HG02970 (cell line): Measurements from ENCODE around the gene SH2B2.

Experiments used
- ATAC-seq: cut with Tn5 transposase; IDR thresholded peaks from one replicate; pipeline ENCODE4 v1.9.1; 2021; ENCODE audit warnings: mild to moderate bottlenecking, moderate library complexity, moderate number of reproducible peaks; ENCODE audit not compliant: unreplicated experiment, low FRiP score

Gene SH2B2

DNA sequence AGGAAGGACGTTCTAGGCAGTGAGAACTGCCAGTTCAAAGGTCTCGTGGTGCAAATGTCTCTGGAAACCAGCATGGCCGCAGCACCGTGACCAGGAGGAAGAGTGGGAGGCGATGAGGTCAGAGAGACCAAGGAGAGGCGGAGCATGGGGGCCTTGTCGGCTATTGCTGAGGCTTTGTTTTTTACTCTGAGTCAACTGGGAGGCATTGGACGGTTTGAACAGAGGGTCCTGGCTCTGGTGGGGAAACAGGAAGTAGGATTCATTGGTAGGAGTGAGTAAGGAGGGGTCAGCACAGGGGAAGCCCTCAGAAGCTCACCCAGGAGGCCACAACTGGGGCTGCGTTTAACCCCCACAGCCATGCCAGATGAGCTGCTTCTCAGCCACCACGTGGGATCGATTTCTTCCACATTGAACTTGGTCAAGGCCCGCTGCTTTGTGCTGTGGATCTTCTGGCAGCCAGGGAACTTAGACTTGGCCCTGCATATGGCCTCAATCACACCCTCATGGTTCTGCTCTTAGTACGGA lies 22.2 kb upstream of the SH2B2 start:
- no peak for ATAC-seq

DNA sequence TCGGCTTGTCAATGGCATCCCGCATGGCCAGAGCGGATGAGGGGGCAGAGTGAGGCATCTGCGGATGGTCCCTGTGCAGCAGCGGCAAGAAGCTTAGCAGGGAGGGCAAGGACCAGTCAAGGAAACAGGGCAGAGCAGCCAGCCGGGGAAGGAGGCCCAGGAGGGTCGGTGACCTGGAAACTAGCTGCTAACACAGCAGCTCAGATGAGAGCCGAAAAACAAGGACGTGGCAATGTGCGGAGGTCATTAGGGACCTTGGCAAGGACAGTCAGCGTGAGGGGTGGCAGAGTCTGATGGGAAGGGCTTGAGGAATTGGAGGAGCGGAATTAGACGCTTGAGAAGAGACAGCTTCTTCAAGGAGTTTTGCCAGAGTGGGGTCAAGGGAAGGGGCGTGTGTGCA lies 20.1 kb upstream of the SH2B2 start:
- no peak for ATAC-seq

DNA sequence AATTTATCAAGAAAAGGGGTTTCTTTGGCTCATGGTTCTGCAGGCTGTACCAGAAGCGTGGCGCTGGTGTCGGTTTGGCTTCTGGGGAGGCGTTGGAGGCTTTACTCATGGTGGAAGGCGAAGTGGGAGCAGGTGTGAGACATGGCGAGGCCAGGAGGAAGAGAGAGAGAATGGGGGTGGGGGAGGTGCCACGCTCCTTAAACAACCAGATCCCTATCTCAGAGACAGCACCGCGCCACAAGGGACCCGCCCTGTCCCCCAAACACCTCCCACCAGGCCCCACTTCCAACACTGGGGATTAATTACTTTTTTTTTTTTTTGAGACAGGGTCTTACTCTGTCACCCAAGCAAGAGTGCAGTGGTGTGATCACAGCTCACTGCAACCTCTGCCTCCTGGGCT lies 18.0 kb upstream of the SH2B2 start:
- ATAC-seq, result no peak

DNA sequence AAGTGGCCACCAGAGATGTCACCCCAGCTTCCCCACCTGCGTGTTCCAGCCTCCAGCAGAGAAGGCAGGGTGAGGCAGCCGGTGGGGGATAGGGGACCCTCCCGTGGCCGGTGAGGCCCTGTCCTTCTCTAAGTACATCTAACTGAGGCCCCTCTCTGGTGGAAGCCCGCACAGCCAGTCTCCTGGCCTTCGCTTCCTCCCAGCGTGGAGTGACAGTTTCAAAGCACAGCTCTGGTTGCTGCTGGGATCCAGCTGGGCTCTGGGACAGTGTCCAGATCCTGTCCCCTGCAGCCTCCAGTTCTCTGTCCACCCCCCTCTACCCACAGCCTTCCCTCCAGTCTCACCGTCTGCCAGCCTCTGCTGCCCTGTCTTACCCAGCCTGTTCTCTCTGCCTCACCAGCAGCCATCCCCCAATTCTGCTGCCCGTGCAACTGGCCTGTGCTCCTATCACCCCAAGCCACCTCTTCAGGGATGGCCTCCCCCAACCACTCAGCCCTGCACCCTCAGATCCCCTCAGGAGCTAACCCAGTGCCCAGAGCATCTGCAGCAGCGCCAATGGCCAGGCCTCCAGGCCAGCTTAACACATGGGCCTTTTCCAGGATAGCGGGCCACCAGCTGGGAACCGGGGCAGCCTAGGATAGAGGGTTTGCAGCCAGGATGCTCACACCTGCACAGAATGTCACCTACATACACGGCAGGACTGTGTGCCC lies 16.3 kb upstream of the SH2B2 start:
- ATAC-seq, result no peak

DNA sequence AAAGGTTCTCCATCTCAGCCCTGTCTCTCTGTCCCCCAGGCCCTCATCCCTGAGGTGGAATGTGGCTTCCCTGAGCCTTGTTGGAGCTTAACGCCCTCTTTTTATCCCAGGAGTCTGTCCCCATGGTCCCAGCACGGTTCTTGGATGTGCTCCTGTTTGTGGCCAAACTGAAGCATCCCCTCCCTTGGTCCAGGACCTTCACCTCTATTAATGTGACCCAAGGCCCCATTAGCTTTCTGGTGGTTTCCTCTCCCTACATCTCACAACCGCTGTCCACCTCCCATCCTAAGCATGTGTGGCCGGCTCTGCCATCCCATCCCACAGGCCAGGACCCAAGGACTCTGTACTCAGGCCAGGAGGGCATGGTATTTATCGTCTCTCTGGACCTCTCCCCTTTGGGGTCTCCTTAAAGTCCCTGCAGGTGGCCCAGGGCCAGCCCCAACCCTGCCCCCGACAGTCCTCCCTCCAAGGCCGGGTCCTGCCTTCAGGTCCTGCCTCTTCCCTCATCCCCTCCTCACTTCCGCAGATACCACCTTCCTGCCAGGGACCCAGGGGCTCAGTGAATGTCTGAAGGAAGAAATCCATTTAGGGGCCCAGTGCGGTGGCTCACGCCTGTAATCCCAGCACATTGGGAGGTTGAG lies 15.4 kb upstream of the SH2B2 start:
- no peak for ATAC-seq

DNA sequence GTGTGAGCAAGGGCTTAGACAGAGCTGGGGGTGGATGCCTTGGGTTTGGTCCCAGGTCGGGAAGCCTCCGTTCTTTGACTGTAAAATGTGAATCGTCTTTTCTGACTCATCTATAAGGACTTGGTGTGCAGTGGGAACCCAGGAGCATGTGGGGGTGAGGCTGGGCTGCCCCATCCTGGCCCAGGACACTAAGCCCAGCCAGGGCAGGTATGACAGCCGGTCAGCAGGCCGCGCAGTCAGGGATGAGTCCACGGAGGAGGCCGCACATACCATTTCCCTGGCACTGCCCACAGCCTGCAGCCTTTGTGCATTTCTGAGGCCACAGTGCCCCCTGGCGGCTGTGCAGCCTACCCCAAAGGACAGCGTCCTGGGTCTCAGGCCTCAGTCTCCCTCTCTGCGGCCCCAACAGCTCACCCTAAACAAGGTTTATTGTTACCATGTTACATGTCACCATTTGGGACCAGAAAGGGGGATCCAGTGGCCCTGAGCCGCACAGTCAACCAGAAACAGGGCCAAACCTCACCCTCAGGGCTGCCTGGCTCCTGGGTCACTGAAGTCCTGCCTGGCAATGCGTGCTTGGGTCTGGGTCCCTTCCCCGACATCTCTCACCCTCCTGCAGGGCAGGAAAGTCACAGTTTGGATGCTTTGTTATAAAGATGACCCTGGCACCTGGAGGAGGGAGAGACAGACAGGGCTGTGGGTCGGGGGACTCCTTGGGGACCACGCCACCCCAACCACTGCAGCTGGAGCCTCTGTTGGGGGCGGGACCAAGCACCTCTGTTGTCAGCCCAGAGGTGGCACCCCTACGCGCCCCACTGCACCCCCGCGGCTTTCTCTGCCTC lies 14.4 kb upstream of the SH2B2 start:
- no peak for ATAC-seq

DNA sequence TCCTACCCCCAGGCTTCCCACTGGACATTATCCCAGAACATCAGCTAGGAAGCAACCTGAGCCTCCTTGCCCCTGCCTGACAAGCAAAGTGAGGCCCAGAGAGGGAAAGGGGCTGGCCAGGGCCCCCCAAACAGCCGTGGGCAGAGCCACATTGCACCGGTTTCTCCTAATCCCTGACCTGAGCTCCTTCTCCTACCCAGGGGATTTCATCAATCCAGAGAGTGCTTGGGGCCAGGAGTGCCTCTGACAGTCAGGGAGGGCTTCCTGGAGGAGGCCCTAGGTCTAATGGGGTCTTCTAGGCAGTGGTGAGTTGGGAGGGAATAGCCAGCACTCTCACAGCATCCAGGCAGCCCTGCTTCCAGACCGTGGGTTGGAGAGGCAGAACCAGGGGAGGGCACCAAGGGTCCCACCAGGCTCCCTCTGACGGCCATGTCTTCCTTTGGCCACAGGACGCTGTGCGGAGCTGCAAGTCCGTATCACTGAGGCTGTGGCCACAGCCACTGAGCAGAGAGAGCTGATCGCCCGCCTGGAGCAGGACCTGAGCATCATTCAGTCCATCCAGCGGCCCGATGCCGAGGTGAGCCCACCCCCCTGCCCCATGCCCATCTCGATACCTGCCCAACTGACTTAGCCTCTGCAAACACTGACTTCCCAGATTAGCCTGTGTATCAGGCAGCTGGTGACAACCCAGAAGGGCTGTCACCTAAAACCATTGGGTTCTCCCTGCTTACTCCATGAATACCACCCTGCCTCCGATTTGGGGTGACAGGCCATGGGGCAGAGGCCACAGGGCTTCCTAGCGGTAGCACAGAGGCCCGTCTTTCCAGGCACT lies 13.5 kb upstream of the SH2B2 start:
- ATAC-seq, result no peak

DNA sequence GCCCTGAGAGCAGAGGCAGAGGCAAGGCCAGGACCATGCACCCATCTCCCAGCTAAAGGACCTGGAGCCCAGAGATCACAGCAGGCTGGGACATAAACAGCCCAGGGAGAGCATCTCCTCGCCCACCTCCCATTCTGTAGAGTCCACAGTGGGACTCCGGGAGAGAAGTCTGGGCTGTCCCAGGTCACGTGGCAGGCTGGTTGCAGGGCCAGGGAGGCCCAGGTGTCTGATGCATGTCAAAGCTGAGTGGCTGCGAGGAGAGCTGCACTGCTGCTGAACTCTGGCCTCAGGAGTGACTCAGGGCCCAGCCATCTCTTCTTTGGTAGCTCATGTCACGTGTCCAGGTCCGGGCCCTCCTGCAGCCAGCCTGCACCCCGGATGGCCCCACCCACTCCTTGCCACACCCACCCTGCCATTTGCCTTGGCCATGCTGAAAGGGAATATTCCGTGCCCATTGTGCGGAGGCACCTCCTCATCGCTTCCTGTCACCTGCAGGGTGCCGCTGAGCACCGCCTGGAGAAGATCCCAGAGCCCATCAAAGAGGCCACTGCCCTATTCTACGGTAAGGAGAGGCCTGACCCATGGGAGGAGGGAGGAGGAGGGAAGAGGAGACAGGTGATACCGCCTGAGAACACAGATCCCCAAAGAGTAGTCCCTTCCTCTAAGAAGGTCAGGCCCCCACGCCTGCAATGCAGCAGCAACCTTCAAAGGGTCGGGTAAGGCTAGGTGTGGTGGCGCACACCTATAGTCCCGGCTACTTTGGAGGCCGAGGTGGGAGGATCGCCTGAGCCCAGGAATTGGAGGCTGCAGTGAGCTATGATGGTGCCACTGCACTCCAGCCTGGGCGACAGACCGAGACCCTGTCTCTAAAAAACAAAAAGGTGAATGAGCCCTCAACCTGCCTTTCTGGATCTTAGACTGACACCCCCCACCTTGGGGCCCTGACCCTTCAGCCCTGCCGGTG lies 12.6 kb upstream of the SH2B2 start:
- ATAC-seq, result no peak

DNA sequence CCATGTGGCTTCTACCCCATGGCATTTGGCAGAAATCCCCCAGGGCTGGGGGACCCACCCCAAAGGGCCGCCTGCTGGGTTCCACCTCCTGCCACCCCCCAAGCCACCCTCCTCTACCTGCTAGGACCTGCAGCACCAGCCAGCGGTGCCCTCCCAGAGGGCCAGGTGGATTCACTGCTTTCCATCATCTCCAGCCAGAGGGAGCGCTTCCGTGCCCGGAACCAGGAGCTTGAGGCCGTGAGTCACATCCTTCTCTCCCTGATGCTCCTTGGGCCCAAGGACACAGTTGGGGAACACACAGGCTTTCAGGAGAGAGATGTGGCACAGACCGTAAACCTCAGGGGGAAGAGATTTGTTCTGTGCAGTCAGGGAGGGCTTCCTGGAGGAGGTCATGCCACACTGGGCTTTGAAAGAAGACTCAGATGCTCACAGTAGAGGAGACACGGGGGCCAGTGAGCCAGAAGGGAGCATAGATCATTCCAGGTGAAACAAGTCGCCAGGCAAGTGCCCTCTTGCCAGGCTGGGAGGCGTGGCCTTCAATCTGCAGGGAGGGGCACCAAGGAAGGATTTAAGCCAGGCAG lies 11.5 kb upstream of the SH2B2 start:
- no peak for ATAC-seq

DNA sequence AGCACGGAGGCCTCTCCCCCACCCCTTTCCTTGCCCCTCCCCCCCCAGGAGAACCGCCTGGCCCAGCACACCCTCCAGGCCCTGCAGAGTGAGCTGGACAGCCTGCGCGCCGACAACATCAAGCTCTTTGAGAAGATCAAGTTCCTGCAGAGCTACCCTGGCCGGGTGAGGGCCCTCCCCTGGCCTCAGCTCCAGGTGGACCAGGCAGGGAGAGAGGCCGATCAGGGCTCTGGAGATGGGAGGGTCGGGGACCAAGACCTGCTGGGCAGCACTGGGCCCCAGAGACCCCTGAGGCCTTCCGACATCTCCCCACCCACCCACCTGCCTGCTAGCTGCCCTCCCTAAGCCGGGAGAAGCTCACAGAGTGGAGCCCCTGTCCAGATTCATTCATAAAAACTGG lies 8.8 kb upstream of the SH2B2 start:
- ATAC-seq, result no peak

DNA sequence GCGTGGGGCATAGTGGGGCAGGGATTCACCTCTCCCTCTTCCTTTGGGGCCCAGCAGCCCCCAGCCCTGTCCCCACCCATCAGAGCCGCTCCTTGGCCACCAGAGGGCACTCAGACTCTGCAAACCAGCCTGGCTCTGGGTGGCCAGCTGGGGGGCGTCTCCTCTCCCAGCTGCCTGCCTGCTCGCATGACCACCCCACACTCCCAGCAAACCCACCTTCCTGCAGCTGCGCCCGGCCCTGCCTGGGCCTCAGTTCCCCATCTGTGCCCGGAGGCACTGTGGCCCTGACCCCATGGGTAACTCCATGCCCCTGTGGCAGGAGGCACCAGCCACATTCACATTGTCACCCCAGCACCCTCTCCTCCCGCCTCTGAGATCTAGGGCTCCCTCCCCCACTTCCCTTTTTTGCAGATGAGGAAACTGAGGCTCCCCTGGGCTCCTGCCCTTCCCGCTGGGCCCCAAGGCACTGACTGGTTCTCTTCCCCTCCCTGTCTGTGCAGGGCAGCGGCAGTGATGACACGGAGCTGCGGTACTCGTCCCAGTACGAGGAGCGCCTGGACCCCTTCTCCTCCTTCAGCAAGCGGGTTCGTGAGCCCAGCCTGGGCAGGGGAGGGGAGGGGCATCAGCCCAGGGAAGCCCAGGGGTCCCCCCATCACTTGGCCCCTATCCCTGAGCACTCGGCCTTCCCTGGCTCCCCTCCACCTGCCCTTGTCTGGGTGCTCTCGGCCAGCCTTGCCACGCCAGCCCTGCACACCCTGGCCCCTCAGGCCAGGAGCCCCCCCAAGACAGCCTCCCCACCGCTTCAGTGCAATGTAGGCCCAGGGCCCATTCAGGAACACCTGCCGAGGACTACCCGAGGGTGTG lies 6.9 kb upstream of the SH2B2 start:
- no peak for ATAC-seq

DNA sequence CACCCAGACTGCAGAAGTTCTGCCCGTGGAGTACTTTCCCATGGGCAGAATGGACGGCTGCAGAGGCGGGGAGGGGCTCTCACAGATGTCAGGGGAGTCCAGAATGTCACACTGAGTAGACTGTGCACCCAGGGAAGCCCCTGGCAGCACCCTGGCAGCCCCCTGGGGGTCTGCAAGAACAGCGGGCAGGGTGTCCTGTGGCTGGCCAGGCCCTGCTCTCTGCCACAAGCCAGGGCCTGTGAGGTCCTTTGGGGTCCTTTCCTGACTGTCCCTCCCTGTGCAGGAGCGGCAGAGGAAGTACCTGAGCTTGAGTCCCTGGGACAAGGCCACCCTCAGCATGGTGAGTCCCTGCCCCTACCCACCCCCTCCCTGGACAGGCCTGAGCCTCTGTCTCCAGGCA lies 6.1 kb upstream of the SH2B2 start:
- no peak for ATAC-seq

DNA sequence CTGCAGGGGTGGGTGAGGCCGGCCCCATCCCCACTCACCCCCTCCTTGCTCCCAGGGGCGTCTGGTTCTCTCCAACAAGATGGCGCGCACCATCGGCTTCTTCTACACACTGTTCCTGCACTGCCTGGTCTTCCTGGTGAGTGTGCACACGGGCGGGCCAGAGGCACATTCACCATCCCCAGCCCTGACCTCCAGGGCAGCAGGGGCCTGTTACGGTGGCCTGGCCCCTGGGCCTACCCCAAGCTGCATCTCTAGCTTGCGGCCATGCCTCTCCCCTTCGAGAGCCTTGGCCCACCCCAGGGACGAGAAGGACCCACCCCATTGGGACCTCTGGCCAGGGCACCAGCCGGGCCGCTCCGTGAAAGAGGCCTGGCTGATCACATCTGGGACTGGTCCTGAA lies 4.9 kb upstream of the SH2B2 start:
- ATAC-seq, result no peak

DNA sequence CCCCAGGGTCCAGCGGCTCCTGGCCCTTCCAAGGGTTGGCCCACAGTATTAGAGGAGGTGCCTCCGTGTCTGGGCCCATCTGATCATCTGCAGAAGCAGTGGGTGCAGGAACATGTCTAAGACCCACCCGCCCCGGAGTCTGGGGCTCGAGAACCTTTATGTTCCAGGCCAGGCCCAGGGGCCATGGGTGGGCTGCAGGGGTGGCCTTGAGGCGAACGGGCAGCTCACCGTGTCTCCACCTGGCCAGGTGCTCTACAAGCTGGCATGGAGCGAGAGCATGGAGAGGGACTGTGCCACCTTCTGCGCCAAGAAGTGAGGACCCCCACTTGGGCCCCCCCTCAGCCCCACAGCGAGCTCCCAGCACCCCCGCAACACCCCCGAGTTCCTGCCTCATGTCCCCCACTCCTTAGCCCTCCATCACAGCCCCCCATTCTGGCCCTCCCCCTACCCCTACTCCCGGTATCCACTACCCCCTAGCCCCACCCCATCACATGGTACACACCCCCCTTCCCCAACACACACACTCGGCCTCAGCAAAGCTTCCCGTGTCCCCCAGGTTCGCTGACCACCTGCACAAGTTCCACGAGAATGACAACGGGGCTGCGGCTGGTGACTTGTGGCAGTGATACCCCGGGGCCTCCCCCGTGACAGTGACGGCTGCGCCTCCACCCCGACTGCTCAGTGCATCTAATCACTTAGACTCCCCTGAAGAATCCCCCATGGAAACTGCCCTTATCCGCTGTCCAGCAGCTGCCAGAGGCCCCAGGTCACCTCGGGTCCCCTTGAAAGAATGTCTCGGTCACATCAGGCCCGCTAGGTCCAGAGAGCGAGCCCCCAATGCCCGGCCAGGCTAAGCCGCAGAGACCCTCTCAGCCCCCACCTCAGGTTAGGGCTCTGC lies 4.0 kb upstream of the SH2B2 start:
- ATAC-seq, result no peak

DNA sequence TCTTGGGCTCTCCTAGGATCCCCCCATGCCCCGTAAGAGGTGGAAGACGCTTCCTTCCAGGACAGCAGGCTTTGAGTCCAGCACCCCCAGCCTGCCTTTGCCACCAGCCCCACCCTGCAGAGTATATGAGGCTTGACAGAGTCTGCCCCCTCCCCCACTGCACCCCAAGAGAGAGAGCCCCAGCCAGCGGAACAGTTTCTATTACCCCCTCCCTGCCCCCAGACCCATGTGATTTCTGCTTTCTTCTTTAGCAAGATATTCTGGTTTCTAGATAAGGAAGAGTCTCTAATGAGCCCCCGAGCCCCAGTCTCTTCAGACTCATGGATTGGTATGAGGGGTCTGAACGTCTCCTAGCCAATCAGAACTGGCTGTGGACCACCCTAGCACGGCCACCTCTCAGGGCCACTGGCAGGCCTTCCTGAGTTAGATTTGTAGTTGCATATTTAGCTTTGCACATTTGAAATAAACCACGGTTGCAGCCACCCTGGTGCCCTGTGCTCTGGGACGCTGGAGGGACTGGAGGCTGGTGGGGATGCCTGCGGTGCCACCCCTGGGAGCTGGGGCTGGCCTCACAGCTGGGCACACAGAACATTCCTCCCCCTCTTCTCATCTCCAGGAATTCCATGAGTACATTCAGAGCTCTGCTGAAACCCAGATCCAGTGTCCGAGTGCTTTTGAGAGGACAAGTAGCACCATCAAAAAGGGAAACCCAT lies 3.0 kb upstream of the SH2B2 start:
- ATAC-seq, result no peak

DNA sequence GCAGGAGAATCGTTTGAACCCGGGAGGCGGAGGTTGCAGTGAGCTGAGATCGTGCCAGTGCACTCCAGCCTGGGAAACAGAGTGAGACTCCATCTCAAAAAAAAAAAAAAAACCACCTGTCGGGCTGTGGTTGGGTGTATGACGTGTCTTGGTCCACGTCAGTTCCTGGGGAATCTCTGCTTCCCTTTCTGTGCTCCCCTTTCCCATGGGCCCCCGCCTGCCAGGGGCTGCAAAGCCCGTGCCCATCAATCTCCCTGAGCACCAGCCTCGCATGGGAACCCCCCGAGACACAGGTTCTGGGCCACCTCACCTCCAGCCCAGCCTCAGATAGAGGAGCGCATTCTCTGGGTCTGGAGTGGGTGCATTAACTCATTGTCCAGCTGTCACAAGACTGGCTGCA lies 2.3 kb upstream of the SH2B2 start:
- ATAC-seq, result no peak
